Fibroblast of skin of scalp (primary cell): Measurements from ENCODE around the gene STRIP1. TPM values are rescaled to one million over a fixed set of nuclear protein-coding genes. Genes with fewer than 3 reads are reported as not detected.

ENCODE experiments used
- DNase-seq: peaks from one replicate; pipeline ENCODE4 v3.0.0-alpha.2; 2013
- polyA plus RNA-seq, 2 experiments: library from polyadenylated mRNA; unstranded; fragments of 120-200 nt; gene quantifications; one replicate each; pipeline ENCODE4 v1.2.1, GENCODE V29; 2013; ENCODE audit not compliant: insufficient read length in 2 of 2

STRIP1 gene, protein sequence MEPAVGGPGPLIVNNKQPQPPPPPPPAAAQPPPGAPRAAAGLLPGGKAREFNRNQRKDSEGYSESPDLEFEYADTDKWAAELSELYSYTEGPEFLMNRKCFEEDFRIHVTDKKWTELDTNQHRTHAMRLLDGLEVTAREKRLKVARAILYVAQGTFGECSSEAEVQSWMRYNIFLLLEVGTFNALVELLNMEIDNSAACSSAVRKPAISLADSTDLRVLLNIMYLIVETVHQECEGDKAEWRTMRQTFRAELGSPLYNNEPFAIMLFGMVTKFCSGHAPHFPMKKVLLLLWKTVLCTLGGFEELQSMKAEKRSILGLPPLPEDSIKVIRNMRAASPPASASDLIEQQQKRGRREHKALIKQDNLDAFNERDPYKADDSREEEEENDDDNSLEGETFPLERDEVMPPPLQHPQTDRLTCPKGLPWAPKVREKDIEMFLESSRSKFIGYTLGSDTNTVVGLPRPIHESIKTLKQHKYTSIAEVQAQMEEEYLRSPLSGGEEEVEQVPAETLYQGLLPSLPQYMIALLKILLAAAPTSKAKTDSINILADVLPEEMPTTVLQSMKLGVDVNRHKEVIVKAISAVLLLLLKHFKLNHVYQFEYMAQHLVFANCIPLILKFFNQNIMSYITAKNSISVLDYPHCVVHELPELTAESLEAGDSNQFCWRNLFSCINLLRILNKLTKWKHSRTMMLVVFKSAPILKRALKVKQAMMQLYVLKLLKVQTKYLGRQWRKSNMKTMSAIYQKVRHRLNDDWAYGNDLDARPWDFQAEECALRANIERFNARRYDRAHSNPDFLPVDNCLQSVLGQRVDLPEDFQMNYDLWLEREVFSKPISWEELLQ
- polyA plus RNA-seq (2013, experiment 1 of 2; ENCODE audit: insufficient read length) = 24.5 TPM
- polyA plus RNA-seq (2013, experiment 2 of 2; ENCODE audit: insufficient read length) = 25.1 TPM

DNA sequence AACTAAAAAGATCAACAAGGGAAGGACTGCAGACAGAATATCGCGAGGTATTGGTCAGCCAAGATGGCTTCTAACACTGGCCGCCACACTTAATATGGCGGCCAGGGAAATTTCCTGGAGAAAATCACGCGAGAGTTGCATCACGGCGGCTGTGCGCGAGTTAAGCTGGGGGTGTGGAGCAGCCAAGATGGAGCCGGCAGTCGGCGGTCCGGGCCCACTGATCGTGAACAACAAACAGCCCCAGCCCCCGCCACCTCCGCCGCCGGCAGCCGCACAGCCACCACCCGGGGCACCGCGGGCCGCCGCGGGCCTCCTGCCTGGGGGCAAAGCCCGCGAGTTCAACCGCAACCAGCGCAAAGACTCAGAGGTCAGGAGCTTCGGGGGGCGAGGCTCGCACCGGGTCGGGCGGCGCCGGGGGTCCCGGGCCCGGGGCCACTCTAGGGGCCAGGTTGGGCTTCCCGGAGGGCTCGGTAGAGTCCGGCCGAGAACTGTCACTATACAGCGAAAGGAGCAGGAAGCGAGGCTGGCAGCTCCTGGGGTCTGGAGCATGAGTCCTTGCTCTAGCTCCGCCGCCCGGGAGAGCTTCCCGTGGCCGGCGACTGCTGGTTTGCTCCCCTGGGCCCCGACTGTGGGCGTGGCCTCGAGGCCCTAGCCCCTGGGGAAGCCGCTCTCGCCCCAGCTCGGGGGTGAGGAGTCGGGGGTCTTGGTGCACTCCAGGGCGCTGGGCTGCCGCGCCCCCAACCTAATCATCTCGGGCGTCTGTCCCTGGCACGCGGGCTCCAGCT, at the start of gene STRIP1:
Gene STRIP1, plus strand, starts transcription at position 174 of the 785 bp plus-strand sequence. Its CDS starts 14 bp downstream, at position 188.
- DNase-seq = peak; percentile 98

DNA sequence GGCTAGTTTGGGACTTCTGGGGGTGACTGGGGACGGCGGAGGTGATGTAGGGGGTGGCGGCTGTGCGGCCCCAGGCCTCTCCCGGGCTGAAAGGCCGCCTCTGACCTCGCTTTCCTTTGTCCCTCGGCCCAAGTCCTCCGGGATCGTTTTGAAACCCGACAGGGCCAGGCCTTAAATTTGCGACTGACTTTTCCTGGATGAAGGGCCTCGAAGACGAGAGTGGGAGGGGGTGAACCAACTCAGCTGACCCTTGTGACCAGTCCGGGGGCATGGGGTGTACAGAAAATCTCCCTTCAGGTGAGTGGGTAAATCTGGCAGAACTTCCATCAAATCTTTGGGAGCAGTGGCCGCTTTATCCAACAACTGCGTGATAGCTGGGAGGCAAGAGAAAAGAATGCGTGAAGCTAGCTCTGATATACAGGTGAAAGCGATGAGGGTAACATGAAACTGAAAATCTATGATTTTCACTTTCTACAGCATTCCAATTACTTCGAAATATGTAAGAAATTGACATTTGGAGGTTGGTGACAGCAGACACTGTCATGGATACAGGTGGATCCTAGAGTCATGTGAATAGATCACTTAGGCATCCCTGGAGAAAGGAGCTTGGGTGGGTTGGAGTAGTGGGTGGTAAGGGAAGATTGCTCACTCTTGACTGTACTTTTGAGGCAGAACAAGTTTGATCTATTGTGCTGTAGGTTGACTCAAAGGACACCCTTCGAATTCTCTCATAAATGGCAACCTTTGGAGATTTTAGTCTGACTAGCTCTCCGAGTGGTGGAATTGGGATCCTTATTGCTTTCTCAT, 49.0 kb upstream of the STRIP1 start:
- no peak for DNase-seq

DNA sequence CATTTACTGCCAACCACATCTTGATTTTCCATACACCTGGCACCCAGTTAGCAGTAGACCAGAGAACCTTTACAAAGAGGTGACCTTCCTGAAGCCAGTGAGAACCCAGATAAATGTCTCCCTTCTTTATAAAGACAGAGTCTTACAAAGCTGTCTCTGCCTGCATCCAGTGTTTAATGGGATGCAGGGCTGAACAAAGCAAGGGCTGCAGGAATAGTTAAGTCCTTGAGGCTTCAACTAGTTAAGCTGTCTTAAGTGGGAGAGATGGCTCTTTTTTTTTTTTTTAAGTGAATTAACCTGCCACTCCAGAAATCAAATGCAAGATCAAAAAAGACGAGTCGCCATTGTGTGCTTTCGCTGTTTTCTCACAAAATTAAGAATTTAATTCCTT, 48.4 kb upstream of the STRIP1 start:
- DNase-seq = no peak

DNA sequence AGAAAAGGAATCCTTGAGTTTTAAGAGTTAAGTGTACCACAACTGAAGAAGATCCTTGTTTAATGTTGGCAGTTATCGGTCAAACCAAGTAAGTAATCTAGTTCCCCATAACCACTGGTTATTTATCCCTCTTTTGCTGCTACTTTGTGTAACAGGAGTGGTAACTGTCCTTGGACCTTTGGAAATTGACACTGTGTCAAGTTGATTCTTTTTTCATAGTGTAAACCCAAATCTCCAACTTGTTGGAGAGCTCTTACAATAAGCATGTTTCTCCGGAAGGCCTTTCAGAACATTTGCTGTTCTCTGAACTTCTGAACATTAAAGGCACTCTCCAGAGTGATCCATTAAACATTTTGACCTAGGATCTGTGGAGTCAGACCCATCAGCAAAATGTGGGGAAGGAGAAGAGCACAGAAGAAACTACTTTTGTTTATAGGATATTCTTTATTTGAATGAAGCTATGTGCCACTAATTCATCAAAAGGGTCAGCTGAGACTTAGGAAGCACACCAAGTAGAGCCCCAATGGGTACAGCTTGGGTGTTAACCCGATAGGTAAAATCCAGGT, 46.0 kb upstream of the STRIP1 start:
- no peak for DNase-seq

DNA sequence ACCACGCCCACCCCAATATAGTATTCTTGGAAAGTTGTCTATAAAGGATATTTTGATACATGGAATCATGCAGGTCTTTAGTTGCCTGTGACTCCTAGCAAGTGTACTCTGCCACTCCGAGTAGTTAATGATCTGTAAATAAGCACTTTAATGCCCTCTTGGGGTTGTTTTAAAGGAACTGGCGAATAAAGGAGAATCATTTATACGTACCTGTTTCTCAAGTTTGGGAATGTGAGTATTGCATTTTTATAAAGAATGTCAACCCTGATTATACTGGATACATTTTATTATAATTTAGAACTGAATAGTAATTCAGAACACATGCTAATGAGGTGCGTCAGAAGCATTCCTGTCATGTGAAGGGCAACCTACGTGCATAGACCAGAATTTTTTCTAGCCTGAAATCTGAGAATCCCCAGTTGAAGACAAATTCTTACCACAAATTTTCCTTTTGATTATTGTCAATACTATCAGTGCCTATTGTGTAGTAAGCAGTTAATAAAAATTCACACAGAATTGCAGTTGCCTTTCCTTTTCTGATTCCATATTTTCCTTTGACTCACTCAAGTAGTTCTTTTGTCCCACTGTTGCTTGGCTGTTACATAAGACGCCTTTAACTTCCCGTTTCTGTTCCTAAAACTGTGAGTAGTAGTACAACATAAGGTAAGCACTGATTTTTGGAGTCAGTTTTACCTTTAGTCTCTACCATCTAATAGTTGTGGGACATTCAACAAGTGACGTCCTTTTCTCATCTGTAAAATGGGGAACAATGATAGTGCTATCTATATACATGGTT, 44.7 kb upstream of the STRIP1 start:
- no peak for DNase-seq

DNA sequence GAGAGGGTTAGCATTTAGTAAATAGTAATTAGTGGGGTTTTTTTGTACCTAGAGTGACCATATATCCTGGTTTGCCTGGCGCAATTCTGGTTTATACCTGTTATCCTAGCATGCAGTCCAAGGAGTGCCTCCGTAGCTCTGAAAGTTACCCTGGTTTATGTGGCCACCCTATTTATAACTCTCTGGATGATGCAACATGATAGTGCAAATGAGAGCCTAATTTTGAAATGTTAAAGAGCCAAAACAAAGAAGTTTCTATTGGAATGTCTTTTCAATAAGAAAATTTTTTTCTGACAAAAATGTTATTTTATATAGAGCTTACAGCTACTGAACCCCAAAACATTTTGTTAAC, 44.1 kb upstream of the STRIP1 start:
- DNase-seq = no peak

DNA sequence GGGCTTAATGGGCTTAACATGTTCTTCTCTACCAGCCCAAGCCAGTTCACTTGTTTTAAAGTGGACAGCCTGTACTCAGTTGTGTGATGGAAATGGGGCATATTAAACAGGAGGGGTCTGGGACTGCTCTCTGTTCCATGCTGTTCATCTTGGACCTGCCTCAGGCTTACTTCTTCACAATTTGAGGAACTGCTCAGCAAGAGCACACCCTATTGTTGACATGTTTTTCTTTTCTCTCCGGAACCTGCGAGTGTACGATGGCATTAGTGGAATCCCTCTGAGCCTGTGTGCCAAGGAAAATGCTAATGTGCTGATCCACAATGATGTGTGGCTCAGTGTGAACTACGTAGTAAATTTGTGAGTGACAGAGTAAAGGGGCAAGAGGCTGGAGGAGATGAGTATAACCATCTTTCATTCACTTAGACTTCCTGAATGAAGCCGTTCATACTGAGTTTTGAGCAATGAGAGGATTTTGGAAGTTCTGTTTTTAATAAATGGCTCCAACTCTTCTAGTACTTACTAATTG, 43.0 kb upstream of the STRIP1 start:
- no peak for DNase-seq

DNA sequence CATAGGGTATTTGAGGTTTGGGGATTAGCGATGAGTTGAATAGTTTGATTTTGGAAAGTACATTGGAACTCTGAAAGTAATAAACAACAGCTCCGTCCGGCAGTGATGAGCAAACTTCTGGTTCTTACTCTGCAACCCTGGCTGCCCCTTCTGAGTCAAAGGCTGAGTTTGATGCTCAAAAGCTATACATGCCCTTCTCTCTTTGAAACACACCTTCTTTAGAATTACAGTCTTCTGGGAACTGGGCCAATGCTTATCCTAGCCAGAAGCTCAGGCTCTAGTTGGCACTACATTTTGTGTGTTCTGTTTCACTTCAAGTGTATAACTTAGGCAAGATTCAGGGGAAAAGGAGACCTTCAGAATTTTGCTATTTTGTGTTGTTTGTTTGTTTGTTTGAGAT, 40.5 kb upstream of the STRIP1 start:
- no peak for DNase-seq

DNA sequence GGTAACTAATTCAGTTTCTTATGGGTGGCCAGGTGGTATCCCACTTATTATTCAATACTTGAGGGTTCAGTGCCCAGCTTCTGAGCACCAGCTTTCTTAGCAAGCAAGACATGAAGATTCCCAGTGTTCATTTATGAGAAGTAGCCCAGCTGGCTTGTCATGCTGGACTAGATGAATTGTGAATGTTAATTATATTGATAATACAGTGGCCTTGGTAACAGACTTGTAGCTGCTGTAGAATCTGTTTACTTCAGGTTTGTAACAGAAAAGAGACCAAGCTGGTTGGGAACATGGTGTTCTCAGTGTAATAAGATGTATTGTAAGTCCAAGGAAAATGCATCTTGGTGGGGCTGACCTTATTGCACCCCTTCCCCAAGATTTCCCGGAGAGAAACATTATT, 39.8 kb upstream of the STRIP1 start:
- DNase-seq = no peak

DNA sequence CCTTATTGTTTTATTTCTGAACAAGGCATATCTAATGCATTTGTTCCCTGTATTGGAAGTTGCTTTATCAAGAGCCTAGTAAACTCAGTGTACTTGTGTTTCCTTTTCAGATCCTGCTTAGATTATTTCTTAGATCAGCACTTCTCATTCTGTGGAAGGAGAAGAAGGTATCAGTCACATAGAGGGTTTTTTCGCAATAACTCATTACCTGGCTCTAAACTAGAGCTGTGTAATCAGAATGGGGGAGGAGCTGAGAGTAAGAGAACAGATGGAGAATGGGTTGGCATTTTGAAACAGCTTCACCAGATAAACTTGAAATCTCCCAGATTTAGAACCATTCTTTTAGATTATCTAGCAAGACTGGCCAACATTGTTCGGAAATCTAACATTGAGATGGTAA, 38.9 kb upstream of the STRIP1 start:
- DNase-seq = no peak

DNA sequence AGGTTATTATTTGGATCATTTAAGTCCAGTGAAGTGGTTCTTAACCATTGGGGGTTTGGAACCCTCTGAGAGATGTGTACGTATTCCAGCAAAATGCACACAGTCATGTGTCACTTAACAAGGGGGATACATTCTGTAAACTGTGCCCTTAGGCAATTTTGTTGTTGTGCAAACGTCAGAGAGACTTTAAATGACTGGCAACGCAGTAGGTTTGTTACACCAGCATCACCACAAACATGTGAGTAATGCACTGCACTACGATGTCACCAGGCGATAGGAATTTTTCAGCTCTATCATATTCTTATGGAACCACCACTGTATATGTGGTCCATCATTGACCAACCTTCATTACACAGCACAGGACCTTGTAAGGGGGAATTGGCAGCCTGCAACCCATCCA, 37.9 kb upstream of the STRIP1 start:
- peak; percentile 51 for DNase-seq

DNA sequence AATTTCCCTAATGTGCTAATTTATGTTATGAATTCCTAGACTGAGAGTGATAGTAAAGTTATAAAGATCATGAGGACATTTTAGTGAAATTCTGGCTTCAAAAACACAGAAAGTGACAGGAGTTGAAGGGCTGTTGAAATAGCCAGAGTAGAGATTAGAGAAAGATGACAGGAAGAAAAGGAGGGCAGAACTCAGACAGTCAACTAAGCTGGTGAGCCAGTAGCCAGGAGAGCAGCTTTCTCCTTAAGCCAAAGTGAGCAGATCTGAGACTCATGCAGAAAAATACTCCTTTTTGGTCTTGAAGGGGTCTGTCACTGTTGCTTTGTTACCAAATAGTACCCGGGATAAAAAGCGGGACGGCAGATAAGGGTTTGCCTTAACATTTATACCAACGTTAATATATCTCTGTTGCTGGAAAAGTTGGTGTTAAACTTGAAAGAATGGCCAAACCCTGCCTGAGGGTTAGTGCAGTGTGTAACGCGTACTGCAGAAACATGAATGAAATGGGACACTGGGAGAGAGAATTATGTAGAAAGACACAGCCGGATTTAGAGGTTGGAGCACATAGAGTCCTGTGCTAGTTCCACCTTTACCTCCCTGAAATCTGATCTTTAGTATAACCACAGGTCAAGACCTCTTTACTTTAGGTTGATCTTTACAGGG, 37.1 kb upstream of the STRIP1 start:
- DNase-seq = no peak

DNA sequence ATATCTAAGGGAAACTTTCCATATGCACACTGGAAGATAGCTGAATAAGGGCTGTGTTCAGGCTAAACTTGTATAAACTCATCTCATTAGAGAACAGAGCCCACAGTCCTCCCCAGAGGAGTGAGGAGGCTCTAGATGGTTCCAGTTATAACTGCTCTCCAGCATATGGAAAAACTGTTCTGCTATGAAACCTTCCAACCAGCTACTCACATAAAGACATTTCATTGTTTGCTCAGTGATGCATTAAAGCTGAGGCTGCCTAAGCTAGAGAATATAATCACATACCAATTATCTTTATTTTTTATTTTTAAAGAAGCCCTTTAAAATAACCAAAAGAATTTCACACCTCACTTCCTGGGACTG, 36.6 kb upstream of the STRIP1 start:
- no peak for DNase-seq

DNA sequence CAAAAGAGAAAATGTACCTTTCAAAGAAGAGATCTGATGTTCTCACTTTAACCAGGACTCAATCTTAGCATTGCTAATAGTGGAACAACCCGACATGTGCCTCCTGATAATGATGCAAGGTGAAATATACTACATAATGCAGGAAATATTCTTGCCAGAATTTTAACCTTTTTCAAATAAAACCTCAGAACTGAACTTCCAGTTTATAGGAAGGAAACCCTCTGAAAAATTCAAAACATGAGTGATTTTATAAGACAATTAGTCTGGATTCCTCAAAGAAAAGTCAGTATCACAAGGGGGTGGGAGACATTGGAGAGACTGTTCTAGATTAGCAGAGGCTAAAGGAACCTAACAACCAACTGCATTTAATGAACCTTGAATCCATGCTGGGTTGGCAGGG, 31.7 kb upstream of the STRIP1 start:
- DNase-seq = no peak

DNA sequence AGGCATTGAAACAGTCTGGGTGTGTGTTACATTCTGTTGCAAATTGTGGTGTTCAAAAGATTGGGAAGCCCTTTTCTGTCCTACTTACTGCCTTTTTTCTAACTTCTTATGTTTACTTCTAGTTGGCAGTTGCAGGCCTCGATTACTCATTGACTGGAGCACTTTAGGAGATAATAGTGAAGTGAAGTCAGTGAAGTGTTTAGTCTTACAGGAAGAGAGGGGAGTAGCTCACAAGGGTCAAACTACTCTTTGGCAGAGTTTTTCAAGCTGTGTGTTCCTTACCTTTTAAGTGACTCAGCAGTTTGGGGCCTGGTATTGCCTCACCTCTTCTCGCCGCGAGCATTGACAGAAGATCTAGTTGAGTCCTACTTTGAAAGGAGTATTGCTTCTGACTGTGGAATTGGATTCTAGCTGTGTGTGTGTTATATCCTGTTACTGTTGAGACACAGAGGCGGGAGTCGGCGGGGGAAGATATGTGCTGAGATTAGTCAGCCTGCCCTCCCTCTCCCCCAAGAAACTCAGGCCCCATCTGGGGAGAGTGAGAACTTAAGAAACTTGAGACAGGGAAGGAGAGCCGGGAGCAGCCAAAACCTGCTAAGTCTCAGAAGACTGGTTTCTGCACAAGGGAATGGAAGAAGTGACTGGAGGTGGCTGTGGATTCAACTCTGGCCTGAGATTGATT, 30.5 kb upstream of the STRIP1 start:
- peak; percentile 95 for DNase-seq

DNA sequence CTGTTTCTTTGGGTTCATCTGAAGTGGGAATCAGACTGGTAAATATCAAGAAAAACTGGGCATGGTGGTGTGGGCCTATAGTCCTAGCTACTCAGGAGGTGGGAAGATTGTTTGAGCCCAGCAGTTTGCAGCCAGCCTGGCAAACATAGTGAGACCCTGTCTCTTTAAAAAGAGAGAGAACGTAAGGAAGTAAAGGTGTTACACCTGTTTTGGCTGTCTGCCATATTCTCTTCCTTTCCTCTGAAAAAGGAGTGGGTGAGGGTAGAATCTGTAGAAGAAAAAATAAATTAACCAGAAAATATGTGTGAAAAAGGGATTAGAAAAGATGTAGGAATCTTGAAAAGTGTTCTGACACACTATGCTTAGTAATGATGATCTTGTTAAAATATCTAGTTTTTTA, 29.8 kb upstream of the STRIP1 start:
- DNase-seq = no peak

DNA sequence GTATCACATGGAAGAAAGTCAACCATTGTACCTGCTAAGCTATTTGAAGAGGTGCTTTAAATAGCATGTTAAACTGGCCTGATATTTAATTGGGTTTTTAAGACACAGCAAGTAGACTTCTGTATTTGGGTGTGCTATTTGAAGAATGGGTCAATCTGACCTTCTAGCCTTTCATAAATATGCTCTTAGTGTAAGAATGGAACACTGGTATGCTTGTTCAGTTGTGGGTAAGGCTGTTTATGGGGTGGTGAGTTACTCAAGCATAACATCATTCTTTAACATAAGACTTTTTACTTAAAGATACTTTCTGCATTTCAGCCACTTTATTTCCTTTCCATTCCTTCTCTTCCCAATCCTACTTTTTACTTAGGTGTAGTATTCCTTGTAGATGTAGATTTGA, 28.5 kb upstream of the STRIP1 start:
- DNase-seq = peak; percentile 41

DNA sequence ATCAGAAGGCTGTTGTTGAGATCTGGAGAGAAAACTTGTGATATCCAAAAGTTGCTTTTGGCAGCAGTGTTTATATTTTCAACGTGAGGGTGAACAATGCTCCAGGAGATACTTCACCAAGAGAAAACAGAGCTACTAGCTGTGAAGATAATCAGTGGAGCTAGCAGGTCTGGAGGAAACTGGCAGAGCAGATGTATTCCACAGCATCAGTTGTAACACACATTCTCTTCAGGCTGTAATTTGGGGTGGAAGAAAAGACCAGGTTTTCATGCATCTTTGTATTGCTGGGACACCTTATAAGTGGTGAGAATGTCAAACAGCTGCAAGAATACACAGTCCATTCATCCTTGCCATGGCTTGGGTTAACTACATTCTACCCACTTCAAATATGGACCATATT, 27.9 kb upstream of the STRIP1 start:
- DNase-seq = no peak

DNA sequence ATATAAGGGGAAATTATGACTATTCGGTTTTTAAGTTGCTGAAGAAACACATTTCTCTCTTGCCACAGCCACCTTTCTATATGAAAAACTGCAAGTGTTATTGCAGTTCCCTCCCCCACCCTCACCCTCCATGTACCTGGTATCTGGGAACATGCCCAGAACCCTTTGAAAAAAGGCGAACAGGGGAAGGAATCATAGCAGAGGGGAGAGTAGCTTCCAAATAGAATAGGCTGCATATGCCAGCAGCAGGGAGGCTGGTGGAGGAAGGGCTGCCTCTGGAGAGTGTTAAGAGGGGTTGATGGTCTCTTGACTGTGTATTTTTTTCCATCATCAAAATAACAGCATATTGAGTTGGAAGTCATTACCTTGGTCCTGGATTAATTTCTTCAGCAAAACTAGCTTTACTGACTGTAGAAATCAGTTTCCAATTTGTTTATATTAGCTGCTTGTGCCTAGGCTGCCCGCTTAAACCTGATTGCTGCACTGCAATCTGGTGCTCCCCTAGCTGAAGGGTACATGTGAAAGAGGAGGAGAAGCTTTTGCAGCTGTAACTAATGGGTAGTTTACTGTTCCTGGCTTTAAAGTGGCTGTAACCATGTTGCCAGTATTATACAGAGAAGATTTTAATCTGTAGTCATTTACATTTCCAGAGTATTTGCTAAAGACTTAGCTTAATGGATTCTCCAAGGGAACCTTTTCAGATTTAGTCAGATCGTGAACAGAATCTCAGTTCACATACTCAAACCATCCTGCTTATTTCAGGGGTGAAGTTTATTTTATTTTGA, 27.2 kb upstream of the STRIP1 start:
- DNase-seq = no peak
